Measurements from ENCODE around the gene PLXNA4.

GRCh38 chr7:132475669-132476116, 100.6 kb downstream of the PLXNA4 start:
- TF ChIP-seq EP300 (IDR thresholded peaks at IDR 0.05; ENCODE audit: low read depth) (no peak), CTCF (IDR thresholded peaks at IDR 0.05) (no peak), POLR2A (IDR thresholded peaks at IDR 0.05) (no peak), POLR2AphosphoS5 (IDR thresholded peaks at IDR 0.05) (no peak)
